Naive B cell (primary cell): ENCODE data around the gene DIS3L2. TPM values are rescaled to one million over a fixed set of nuclear protein-coding genes. Genes with fewer than 3 reads are reported as not detected.
"Not testable (repeated sequence)": the region's sequence is repeated elsewhere in the genome, so short reads cannot be mapped to it uniquely, and the experiment has no call there.

Source experiments
- ATAC-seq, 2 donors: fragments of 150-1000 bp; cut with Tn5 transposase; 2 replicates each; pipeline ENCODE4 v1.10.0; 2021; ENCODE audit warnings: low read depth in 2 of 2, mild to moderate bottlenecking in 2 of 2, moderate library complexity in 2 of 2
- DNase-seq: peaks from one replicate; pipeline ENCODE4 v3.0.0; 2022
- H3K27ac Mint-ChIP-seq, 6 donors: one replicate each; pipeline ENCODE4 v1.8.0; 2020 to 2022; ENCODE audit warnings: mild to moderate bottlenecking in 6 of 6, mixed read lengths in 6 of 6, moderate library complexity in 5 of 6, inconsistent platforms in 2 of 6
- H3K27me3 Mint-ChIP-seq, 3 donors: one replicate each; pipeline ENCODE4 v1.8.0; 2021 to 2022; ENCODE audit warnings: mixed read lengths in 3 of 3, mild to moderate bottlenecking in 1 of 3
- H3K36me3 Mint-ChIP-seq, 2 donors: one replicate each; pipeline ENCODE4 v1.8.0; 2020 to 2022; ENCODE audit warnings: mixed read lengths in 2 of 2, inconsistent platforms in 1 of 2, mild to moderate bottlenecking in 1 of 2
- H3K4me1 Mint-ChIP-seq, 3 donors: one replicate each; pipeline ENCODE4 v1.8.0; 2020 to 2022; ENCODE audit warnings: mixed read lengths in 3 of 3, inconsistent platforms in 1 of 3, mild to moderate bottlenecking in 1 of 3, moderate library complexity in 1 of 3
- H3K4me3 Mint-ChIP-seq, 8 donors: one replicate each; pipeline ENCODE4 v1.8.0; 2020 to 2022; ENCODE audit warnings: mild to moderate bottlenecking in 8 of 8, mixed read lengths in 8 of 8, moderate library complexity in 8 of 8, inconsistent platforms in 2 of 8
- H3K9me3 Mint-ChIP-seq, 7 donors: one replicate each; pipeline ENCODE4 v1.8.0; 2020 to 2022; ENCODE audit warnings: mixed read lengths in 7 of 7, mild to moderate bottlenecking in 5 of 7, inconsistent platforms in 2 of 7, moderate library complexity in 1 of 7
- polyA plus RNA-seq, 6 donors: library from polyadenylated mRNA; unstranded; fragments of 300-500 nt; fragmentation: Illumina TruSeq; gene quantifications; one replicate each; pipeline ENCODE4 v1.2.3, GENCODE V29; 2021; ENCODE audit warnings: low read depth in 6 of 6

Gene DIS3L2
- polyA plus RNA-seq, 6 donors from 2014 or later: 6.0 to 29.0 (median 17.6) TPM

GRCh38 chr2:232018181-232018580, 56.7 kb downstream of the DIS3L2 start:
- Mint-ChIP-seq H3K27ac (peak overlapping the region in 3 of 6 donors; percentile 5 to 59 (median 28)), H3K27me3 (no peaks in the 10 kb centered on the region), H3K36me3 (peaks cover 20 to 32% of the 10 kb centered on the region in 2 donors), H3K9me3 (no peaks in the 10 kb centered on the region), H3K4me3 (no peak overlapping the region), H3K4me1 (peaks cover 7 to 10% (median 7%) of the 10 kb centered on the region in 3 donors)
- no peak for ATAC-seq
- no peak for DNase-seq

GRCh38 chr2:232022718-232023117, 61.2 kb downstream of the DIS3L2 start:
- H3K27me3 Mint-ChIP-seq: no peaks in the 10 kb centered on the region
- DNase-seq (no peak), ATAC-seq (no peak)
- H3K4me1 Mint-ChIP-seq: peaks cover 0 to 7% (median 4%) of the 10 kb centered on the region in 3 donors
- H3K4me3 Mint-ChIP-seq: no peak overlapping the region
- peaks cover 3 to 20% of the 10 kb centered on the region in 2 donors for H3K36me3 Mint-ChIP-seq
- no peak overlapping the region for H3K27ac Mint-ChIP-seq
- H3K9me3 Mint-ChIP-seq: no peaks in the 10 kb centered on the region

- H3K4me3 Mint-ChIP-seq: no peak overlapping the region
- H3K9me3 Mint-ChIP-seq: no peaks in the 10 kb centered on the region
- H3K36me3 Mint-ChIP-seq: peaks cover 0 to 14% of the 10 kb centered on the region in 2 donors
- no peak overlapping the region for H3K27ac Mint-ChIP-seq
- H3K4me1 Mint-ChIP-seq: peaks cover 0 to 9% (median 4%) of the 10 kb centered on the region in 3 donors
- no peaks in the 10 kb centered on the region for H3K27me3 Mint-ChIP-seq
- DNase-seq (no peak), ATAC-seq (no peak)
Observed at GRCh38 chr2:232023426-232023825, 61.9 kb downstream of the DIS3L2 start.

- Mint-ChIP-seq H3K27ac (no peak overlapping the region), H3K36me3 (peaks cover under 1 to 24% of the 10 kb centered on the region in 2 donors)
Observed at GRCh38 chr2:232024457-232024856, 62.9 kb downstream of the DIS3L2 start.

GRCh38 chr2:232026910-232027309, 65.4 kb downstream of the DIS3L2 start:
- peak overlapping the region in 1 of 6 donors; percentile 15 for H3K27ac Mint-ChIP-seq
- H3K9me3 Mint-ChIP-seq: peaks cover 0 to 5% (median 3%) of the 10 kb centered on the region in 7 donors
- no peak overlapping the region for H3K4me3 Mint-ChIP-seq
- peaks cover 24 to 47% of the 10 kb centered on the region in 2 donors for H3K36me3 Mint-ChIP-seq
- no peaks in the 10 kb centered on the region for H3K27me3 Mint-ChIP-seq
- H3K4me1 Mint-ChIP-seq: peaks cover 2 to 13% (median 4%) of the 10 kb centered on the region in 3 donors
- ATAC-seq (no peak), DNase-seq (no peak)

More at GRCh38 chr2:232024457-232024856, 62.9 kb downstream of the DIS3L2 start:
- H3K27me3 Mint-ChIP-seq: no peaks in the 10 kb centered on the region
- no peaks in the 10 kb centered on the region for H3K9me3 Mint-ChIP-seq
- H3K4me1 Mint-ChIP-seq: peaks cover 2 to 13% (median 4%) of the 10 kb centered on the region in 3 donors
- H3K4me3 Mint-ChIP-seq: no peak overlapping the region
- ATAC-seq (no peak), DNase-seq (no peak)

GRCh38 chr2:232027530-232027929, 66.0 kb downstream of the DIS3L2 start:
- Mint-ChIP-seq H3K4me1 (peaks cover 4 to 15% (median 7%) of the 10 kb centered on the region in 3 donors), H3K27me3 (no peaks in the 10 kb centered on the region), H3K9me3 (peaks cover 0 to 11% (median 4%) of the 10 kb centered on the region in 7 donors), H3K27ac (no peak overlapping the region), H3K4me3 (no peak overlapping the region), H3K36me3 (peaks cover 31 to 52% of the 10 kb centered on the region in 2 donors)
- DNase-seq (no peak), ATAC-seq (no peak)

- ATAC-seq (no peak), DNase-seq (no peak)
- Mint-ChIP-seq H3K4me1 (peaks cover 4 to 20% (median 7%) of the 10 kb centered on the region in 3 donors), H3K27me3 (no peaks in the 10 kb centered on the region), H3K27ac (peak overlapping the region in 2 of 6 donors; percentile 11 to 72), H3K9me3 (peaks cover 0 to 13% (median 4%) of the 10 kb centered on the region in 7 donors), H3K36me3 (peaks cover 31 to 52% of the 10 kb centered on the region in 2 donors), H3K4me3 (no peak overlapping the region)
Observed at GRCh38 chr2:232028071-232028470, 66.6 kb downstream of the DIS3L2 start.

- ATAC-seq: no peak
- Mint-ChIP-seq H3K27ac (peak overlapping the region in 2 of 6 donors; percentile 72 to 73), H3K27me3 (no peaks in the 10 kb centered on the region), H3K36me3 (peaks cover 35 to 54% of the 10 kb centered on the region in 2 donors), H3K4me3 (no peak overlapping the region), H3K9me3 (peaks cover 0 to 13% (median 4%) of the 10 kb centered on the region in 7 donors), H3K4me1 (peaks cover 4 to 25% (median 7%) of the 10 kb centered on the region in 3 donors)
- no peak for DNase-seq
Observed at GRCh38 chr2:232028631-232029030, 67.1 kb downstream of the DIS3L2 start.

GRCh38 chr2:232029346-232029745, 67.8 kb downstream of the DIS3L2 start:
- peaks cover 42 to 61% of the 10 kb centered on the region in 2 donors for H3K36me3 Mint-ChIP-seq
- no peak for ATAC-seq
- peaks cover 7 to 32% (median 13%) of the 10 kb centered on the region in 3 donors for H3K4me1 Mint-ChIP-seq
- no peak for DNase-seq
- peak overlapping the region in 4 of 6 donors; percentile 4 to 72 (median 34) for H3K27ac Mint-ChIP-seq
- no peaks in the 10 kb centered on the region for H3K27me3 Mint-ChIP-seq
- no peak overlapping the region for H3K4me3 Mint-ChIP-seq
- H3K9me3 Mint-ChIP-seq: peaks cover 0 to 19% (median 6%) of the 10 kb centered on the region in 7 donors

GRCh38 chr2:232030229-232030628, 68.7 kb downstream of the DIS3L2 start:
- DNase-seq: no peak
- Mint-ChIP-seq H3K9me3 (peaks cover 2 to 27% (median 10%) of the 10 kb centered on the region in 7 donors), H3K27ac (no peak overlapping the region), H3K4me1 (peaks cover 9 to 36% (median 13%) of the 10 kb centered on the region in 3 donors), H3K4me3 (no peak overlapping the region), H3K36me3 (peaks cover 51 to 66% of the 10 kb centered on the region in 2 donors), H3K27me3 (no peaks in the 10 kb centered on the region)
- no peak for ATAC-seq

- H3K4me3 Mint-ChIP-seq: peak overlapping the region in 1 of 8 donors; percentile 41
- peaks cover 57 to 78% of the 10 kb centered on the region in 2 donors for H3K36me3 Mint-ChIP-seq
- not testable (repeated sequence) for DNase-seq, H3K27me3 Mint-ChIP-seq, ATAC-seq
- peak overlapping the region in 1 of 6 donors; percentile 87 for H3K27ac Mint-ChIP-seq
- peaks cover 11 to 29% (median 18%) of the 10 kb centered on the region in 3 donors for H3K4me1 Mint-ChIP-seq
- peaks cover 4 to 39% (median 10%) of the 10 kb centered on the region in 7 donors for H3K9me3 Mint-ChIP-seq
Observed at GRCh38 chr2:232035292-232035691, 73.8 kb downstream of the DIS3L2 start.

GRCh38 chr2:232036876-232037275, 75.4 kb downstream of the DIS3L2 start:
- Mint-ChIP-seq H3K9me3 (peaks cover 4 to 35% (median 9%) of the 10 kb centered on the region in 7 donors), H3K4me1 (peaks cover 11 to 34% (median 21%) of the 10 kb centered on the region in 3 donors), H3K36me3 (peaks cover 42 to 66% of the 10 kb centered on the region in 2 donors)
- H3K27me3 Mint-ChIP-seq, ATAC-seq, DNase-seq, H3K4me3 Mint-ChIP-seq, H3K27ac Mint-ChIP-seq: not testable (repeated sequence)

- H3K36me3 Mint-ChIP-seq: peaks cover 34 to 52% of the 10 kb centered on the region in 2 donors
- peaks cover 6 to 24% (median 21%) of the 10 kb centered on the region in 3 donors for H3K4me1 Mint-ChIP-seq
Observed at GRCh38 chr2:232038251-232038880, 76.9 kb downstream of the DIS3L2 start.

More at GRCh38 chr2:232038251-232038880, 76.9 kb downstream of the DIS3L2 start:
- H3K9me3 Mint-ChIP-seq: peaks cover 3 to 27% (median 9%) of the 10 kb centered on the region in 7 donors
- no peak overlapping the region for H3K4me3 Mint-ChIP-seq
- no peaks in the 10 kb centered on the region for H3K27me3 Mint-ChIP-seq
- DNase-seq: no peak
- ATAC-seq: no peak
- H3K27ac Mint-ChIP-seq: no peak overlapping the region
